Adrenal gland (tissue), 5 donors: ENCODE data around the gene CLEC6A.
"Not testable (repeated sequence)": the region's sequence is repeated elsewhere in the genome, so short reads cannot be mapped to it uniquely, and the experiment has no call there.

Experiments used
- POLR2A ChIP-seq, 2 donors: fragments of 450-650 bp; IDR thresholded peaks; one replicate each; pipeline ENCODE4 v1.6.1; 2017; ENCODE audit warnings: antibody characterized with exemption in 2 of 2, mild to moderate bottlenecking in 2 of 2, moderate library complexity in 1 of 2
- TF ChIP-seq, protein P1 (sequence below), 6 experiments: fragments of 450-650 bp in 4 of 6; fragments of 200-600 bp in 2 of 6; sonication (generic) in 1 of 6; IDR thresholded peaks; 1 replicate in 5 of 6; 2 replicates in 1 of 6; pipeline versions ENCODE4 v1.5.1 to v1.8.0; 2016 to 2021; ENCODE audit warnings: antibody characterized with exemption in 6 of 6, mild to moderate bottlenecking in 2 of 6, moderate library complexity in 1 of 6
- donor health status: DM: no; HTN: no; CAD: no.

DNA sequence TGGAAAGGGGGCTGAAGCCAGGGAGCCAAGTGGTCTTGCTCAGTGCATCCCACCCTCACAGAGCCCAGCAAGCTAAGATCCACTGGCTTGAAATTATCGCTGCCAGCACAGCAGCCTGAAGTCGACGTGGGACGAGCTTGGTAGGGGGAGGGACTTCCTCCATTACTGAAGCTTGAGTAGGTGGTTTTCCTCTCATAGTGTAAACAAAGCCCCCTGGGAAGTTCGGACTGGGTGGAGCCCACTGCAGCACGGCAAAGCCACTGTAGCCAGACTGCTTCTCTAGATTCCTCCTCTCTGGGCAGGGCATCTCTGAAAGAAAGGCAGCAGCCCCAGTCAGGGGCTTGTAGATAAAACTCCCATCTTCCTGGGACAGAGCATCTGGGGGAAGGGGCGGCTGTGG, 40.3 kb downstream of the CLEC6A start:
- TF ChIP-seq, protein P1, sequence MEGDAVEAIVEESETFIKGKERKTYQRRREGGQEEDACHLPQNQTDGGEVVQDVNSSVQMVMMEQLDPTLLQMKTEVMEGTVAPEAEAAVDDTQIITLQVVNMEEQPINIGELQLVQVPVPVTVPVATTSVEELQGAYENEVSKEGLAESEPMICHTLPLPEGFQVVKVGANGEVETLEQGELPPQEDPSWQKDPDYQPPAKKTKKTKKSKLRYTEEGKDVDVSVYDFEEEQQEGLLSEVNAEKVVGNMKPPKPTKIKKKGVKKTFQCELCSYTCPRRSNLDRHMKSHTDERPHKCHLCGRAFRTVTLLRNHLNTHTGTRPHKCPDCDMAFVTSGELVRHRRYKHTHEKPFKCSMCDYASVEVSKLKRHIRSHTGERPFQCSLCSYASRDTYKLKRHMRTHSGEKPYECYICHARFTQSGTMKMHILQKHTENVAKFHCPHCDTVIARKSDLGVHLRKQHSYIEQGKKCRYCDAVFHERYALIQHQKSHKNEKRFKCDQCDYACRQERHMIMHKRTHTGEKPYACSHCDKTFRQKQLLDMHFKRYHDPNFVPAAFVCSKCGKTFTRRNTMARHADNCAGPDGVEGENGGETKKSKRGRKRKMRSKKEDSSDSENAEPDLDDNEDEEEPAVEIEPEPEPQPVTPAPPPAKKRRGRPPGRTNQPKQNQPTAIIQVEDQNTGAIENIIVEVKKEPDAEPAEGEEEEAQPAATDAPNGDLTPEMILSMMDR (IDR thresholded peaks at IDR 0.05): not testable (repeated sequence)
- TF ChIP-seq POLR2A (IDR thresholded peaks at IDR 0.05): not testable (repeated sequence)
